Measurements from ENCODE around the gene GBP7. TPM values are rescaled to one million over a fixed set of nuclear protein-coding genes. Genes with fewer than 3 reads are reported as not detected.
A peak's percentile ranks its signal among the peaks of the same experiment; 100 is the strongest.
"Not testable (repeated sequence)": the region's sequence is repeated elsewhere in the genome, so short reads cannot be mapped to it uniquely, and the experiment has no call there.

GBP7 gene, protein sequence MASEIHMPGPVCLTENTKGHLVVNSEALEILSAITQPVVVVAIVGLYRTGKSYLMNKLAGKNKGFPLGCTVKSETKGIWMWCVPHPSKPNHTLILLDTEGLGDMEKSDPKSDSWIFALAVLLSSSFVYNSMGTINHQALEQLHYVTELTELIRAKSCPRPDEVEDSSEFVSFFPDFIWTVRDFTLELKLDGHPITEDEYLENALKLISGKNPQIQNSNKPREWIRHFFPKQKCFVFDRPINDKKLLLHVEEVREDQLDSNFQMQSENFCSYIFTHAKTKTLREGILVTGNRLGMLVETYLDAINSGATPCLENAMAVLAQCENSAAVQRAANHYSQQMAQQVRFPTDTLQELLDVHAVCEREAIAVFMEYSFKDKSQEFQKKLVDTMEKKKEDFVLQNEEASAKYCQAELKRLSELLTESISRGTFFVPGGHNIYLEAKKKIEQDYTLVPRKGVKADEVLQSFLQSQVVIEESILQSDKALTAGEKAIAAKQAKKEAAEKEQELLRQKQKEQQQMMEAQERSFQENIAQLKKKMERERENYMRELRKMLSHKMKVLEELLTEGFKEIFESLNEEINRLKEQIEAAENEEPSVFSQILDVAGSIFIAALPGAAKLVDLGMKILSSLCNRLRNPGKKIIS
- not detected in 2 replicates for total RNA-seq (2021)
- not detected for Bru-seq, nascent RNA
- BruChase-seq, experiment 1, labeled RNA remaining after a 2-hour chase: not detected
- BruChase-seq, experiment 2, labeled RNA remaining after a 6-hour chase: not detected
- long read RNA-seq: 0 reads

DNA sequence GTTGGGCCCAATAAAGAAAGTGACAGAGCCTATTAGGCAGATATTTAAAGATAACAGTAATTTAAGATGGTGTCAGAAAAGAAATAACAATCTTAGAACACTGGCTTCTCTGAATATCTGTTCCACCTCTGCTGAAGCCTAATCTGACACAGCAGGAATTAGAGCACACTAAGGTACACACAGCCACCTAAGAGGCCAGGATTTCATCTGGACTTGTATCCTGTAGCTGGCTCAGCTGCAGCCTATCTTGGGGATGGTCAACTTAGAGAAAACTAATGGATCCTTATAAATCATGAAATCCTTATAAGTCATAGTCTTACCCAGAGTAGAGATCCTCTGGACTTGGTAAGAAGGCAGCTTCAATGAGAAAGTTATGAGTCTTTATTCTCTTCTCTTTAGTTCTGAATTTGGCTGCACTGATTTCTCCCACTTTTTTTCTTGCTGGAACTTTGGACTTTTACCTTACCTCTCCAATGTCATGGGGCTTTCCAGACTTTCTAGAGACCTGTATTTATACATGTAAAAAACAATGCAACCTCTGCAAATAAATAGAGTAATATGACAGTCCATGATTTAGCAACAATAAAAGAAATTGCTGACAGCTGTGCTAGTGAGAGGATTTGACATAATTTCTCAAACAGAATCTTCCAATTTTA is at the start of gene GBP7:
Gene GBP7 (minus strand): TSS at position 403 of the 656 bp plus-strand sequence. CDS start 4,068 bp downstream, outside the sequence.
- Histone ChIP-seq H3K4me2 (no peak within 1 kb of the TSS), H3K27ac (no peak within 1 kb of the TSS), H2AFZ (no peak within 1 kb of the TSS), H3K9me2 (ENCODE audit: insufficient read depth) (peaks cover 6% of the 10 kb centered on the region; the same call in 1 of the 2 replicates), H3K79me2 (ENCODE audit: low read depth) (no peaks in the 10 kb centered on the region), H3K27me3 (ENCODE audit: insufficient read depth, low read depth) (no peaks in the 10 kb centered on the region), H3K4me1 (replicated peaks; ENCODE audit: insufficient read depth) (no peaks in the 10 kb centered on the region), H4K20me1 (ENCODE audit: insufficient read depth) (no peaks in the 10 kb centered on the region), H3K9me3 (ENCODE audit: insufficient read depth, low read depth) (no peaks in the 10 kb centered on the region), H3K36me3 (ENCODE audit: low read depth) (no peaks in the 10 kb centered on the region), H3K4me3 (no peak within 1 kb of the TSS), H3F3A (ENCODE audit: insufficient read depth, low read depth) (no peaks in the 10 kb centered on the region)
- ChIA-PET POLR2A (ENCODE audit: unreplicated experiment) (no interaction called here), CTCF (no interaction called here)
- no TSS peak for BruUV-seq (replicated peaks)
- no peak for DNase-seq
- TF ChIP-seq, protein P1, sequence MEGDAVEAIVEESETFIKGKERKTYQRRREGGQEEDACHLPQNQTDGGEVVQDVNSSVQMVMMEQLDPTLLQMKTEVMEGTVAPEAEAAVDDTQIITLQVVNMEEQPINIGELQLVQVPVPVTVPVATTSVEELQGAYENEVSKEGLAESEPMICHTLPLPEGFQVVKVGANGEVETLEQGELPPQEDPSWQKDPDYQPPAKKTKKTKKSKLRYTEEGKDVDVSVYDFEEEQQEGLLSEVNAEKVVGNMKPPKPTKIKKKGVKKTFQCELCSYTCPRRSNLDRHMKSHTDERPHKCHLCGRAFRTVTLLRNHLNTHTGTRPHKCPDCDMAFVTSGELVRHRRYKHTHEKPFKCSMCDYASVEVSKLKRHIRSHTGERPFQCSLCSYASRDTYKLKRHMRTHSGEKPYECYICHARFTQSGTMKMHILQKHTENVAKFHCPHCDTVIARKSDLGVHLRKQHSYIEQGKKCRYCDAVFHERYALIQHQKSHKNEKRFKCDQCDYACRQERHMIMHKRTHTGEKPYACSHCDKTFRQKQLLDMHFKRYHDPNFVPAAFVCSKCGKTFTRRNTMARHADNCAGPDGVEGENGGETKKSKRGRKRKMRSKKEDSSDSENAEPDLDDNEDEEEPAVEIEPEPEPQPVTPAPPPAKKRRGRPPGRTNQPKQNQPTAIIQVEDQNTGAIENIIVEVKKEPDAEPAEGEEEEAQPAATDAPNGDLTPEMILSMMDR (conservative IDR thresholded peaks at IDR 0.05): no peak
- TF ChIP-seq EZH2 (IDR thresholded peaks at IDR 0.05; ENCODE audit: low read depth): no peak
- intact Hi-C loops (cut with micrococcal nuclease; ENCODE audit: unreplicated experiment): no loop called here

DNA sequence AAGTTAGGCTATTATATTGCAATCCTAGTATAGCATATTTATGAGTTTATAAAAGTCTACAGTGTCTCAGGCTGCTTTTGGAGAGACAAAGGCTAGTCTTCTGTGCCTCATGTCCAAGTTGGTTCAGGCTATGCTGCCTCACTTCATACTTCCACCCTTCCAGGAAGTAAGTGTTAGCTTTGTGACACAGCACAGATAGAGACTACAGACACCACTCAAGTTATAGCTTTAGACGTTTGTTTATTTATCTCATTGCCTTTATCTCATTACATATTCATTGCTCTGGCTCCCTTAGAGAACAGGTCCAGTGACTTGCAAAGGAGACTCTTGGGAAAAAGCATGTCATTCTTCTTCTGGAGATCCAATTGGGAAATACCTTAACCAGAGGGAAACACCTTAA is 45.5 kb upstream of the GBP7 start:
- no peak overlapping the region for H3K27ac ChIP-seq
- no peaks in the 10 kb centered on the region for H3F3A ChIP-seq (ENCODE audit: insufficient read depth, low read depth)
- H3K9me3 ChIP-seq (ENCODE audit: insufficient read depth, low read depth): no peaks in the 10 kb centered on the region
- no peaks in the 10 kb centered on the region for H3K79me2 ChIP-seq (ENCODE audit: low read depth)
- TF ChIP-seq EZH2 (IDR thresholded peaks at IDR 0.05; ENCODE audit: low read depth): no peak
- TF ChIP-seq, protein P1 (conservative IDR thresholded peaks at IDR 0.05): no peak
- no peak overlapping the region for H3K4me3 ChIP-seq
- no TSS peak for BruUV-seq (replicated peaks)
- H3K9me2 ChIP-seq (ENCODE audit: insufficient read depth): no peaks in the 10 kb centered on the region
- peak in 1 of 2 experiments; percentile 44 for DNase-seq
- no peaks in the 10 kb centered on the region for H3K4me1 ChIP-seq (replicated peaks; ENCODE audit: insufficient read depth)
- intact Hi-C loops (cut with micrococcal nuclease; ENCODE audit: unreplicated experiment): no loop called here
- CTCF ChIA-PET: no interaction called here
- no peaks in the 10 kb centered on the region for H4K20me1 ChIP-seq (ENCODE audit: insufficient read depth)
- no peak overlapping the region for H2AFZ ChIP-seq
- H3K4me2 ChIP-seq: no peak overlapping the region
- H3K36me3 ChIP-seq (ENCODE audit: low read depth): no peaks in the 10 kb centered on the region
- POLR2A ChIA-PET (ENCODE audit: unreplicated experiment): no interaction called here
- no peaks in the 10 kb centered on the region for H3K27me3 ChIP-seq (ENCODE audit: insufficient read depth, low read depth)

DNA sequence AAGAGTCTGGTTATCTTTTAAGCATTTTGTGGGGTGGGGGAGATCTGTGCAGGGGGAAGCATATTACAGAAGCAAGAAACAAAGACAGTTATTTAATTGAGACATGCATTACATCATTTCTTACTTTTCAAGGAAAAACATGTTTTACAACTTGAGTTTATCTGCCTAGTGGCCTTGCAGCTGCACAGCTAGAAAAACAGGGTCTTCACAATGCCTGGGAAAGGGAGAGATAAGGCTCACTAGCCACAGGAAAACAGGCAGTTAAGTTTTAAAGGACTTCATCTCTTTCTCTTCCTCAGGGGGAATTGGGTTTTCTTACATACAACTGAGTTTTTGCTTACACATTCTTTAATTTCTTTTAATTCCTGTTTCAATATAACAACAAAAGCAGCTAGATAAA is 44.0 kb upstream of the GBP7 start:
- H3K36me3 ChIP-seq (ENCODE audit: low read depth); H3K27me3 ChIP-seq (ENCODE audit: insufficient read depth, low read depth); DNase-seq; H3K27ac ChIP-seq; H3K9me2 ChIP-seq (ENCODE audit: insufficient read depth); H3K9me3 ChIP-seq (ENCODE audit: insufficient read depth, low read depth); H3K79me2 ChIP-seq (ENCODE audit: low read depth); H3K4me1 ChIP-seq (replicated peaks; ENCODE audit: insufficient read depth); intact Hi-C loops (cut with micrococcal nuclease; ENCODE audit: unreplicated experiment); H3F3A ChIP-seq (ENCODE audit: insufficient read depth, low read depth); BruUV-seq (replicated peaks); H3K4me3 ChIP-seq; H4K20me1 ChIP-seq (ENCODE audit: insufficient read depth); H3K4me2 ChIP-seq; CTCF ChIA-PET; H2AFZ ChIP-seq; POLR2A ChIA-PET (ENCODE audit: unreplicated experiment): not testable (repeated sequence)

DNA sequence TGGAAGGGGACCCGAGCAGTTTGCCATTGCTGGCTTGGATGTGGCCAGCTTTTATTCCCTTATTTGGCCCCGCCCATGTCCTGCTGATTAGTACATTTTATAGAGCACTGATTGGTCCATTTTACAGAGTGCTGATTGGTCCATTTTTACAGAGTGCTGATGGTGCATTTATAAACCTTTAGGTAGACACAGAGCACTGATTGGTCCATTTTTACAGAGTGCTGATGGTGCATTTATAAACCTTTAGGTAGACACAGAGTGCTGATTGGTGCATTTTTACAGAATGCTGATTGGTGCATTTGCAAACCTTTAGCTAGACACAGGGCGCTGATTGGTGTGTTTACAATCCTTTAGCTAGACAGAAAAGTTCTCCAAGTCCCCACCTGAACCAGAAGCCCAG is 43.1 kb upstream of the GBP7 start:
- H3K4me2 ChIP-seq; POLR2A ChIA-PET (ENCODE audit: unreplicated experiment); H2AFZ ChIP-seq; H3K79me2 ChIP-seq (ENCODE audit: low read depth); BruUV-seq (replicated peaks); H3K27me3 ChIP-seq (ENCODE audit: insufficient read depth, low read depth); H4K20me1 ChIP-seq (ENCODE audit: insufficient read depth); DNase-seq; H3K36me3 ChIP-seq (ENCODE audit: low read depth); H3K4me1 ChIP-seq (replicated peaks; ENCODE audit: insufficient read depth); H3F3A ChIP-seq (ENCODE audit: insufficient read depth, low read depth); H3K9me3 ChIP-seq (ENCODE audit: insufficient read depth, low read depth); H3K27ac ChIP-seq; intact Hi-C loops (cut with micrococcal nuclease; ENCODE audit: unreplicated experiment); H3K4me3 ChIP-seq; CTCF ChIA-PET; H3K9me2 ChIP-seq (ENCODE audit: insufficient read depth): not testable (repeated sequence)
